IMR-90 (cell line): Measurements from ENCODE around the gene PIGP. TPM values are rescaled to one million over a fixed set of nuclear protein-coding genes. Genes with fewer than 3 reads are reported as not detected.

ENCODE experiments used
- ATAC-seq: fragments of 200-7000 bp; cut with Tn5 transposase; 2 replicates; pipeline ENCODE4 v1.9.1; 2020; ENCODE audit warnings: low read depth, mild to moderate bottlenecking, moderate library complexity
- BruUV-seq: library from RNA; stranded (reverse); fragments of 400-500 nt; replicated peaks from 2 replicates; lab custom pipeline; 2021; lab: Mats Ljungman, UMichigan
- CTCF ChIA-PET: fragments of 300-600 bp; formaldehyde crosslinking; extraction: SDS; loops from one replicate; lab custom pipeline; 2021; ENCODE audit warnings: antibody characterized with exemption; lab: Yijun Ruan, JAX
- POLR2A ChIA-PET: fragments of 300-600 bp; sonication (Branson Sonifier 250); formaldehyde crosslinking; loops from one replicate; lab custom pipeline; 2022; ENCODE audit warnings: antibody characterized with exemption; ENCODE audit not compliant: unreplicated experiment; lab: Charles Lee
- DNase-seq: peaks from one replicate; pipeline ENCODE4 v3.0.0; 2013
- H2AFZ ChIP-seq: replicated peaks from 2 replicates; pipeline ENCODE3; 2013; ENCODE audit warnings: low read length, mild to moderate bottlenecking; ENCODE audit not compliant: poor library complexity
- H2AK5ac ChIP-seq: 2 replicates; pipeline ENCODE4 v1.6.1; 2013; ENCODE audit warnings: low read depth, low read length, inconsistent platforms
- H2AK9ac ChIP-seq: replicated peaks from 2 replicates; pipeline ENCODE3; 2013; ENCODE audit warnings: mild to moderate bottlenecking, low read depth, low read length, moderate library complexity; ENCODE audit not compliant: poor library complexity
- H2BK120ac ChIP-seq: 2 replicates; pipeline ENCODE4 v1.6.1; 2013; ENCODE audit warnings: low read depth, low read length, inconsistent platforms
- H2BK15ac ChIP-seq: 3 replicates; pipeline ENCODE4 v1.6.1; 2013; ENCODE audit warnings: low read depth, low read length, inconsistent platforms
- H2BK20ac ChIP-seq: 2 replicates; pipeline ENCODE4 v1.6.1; 2013; ENCODE audit warnings: low read depth, mild to moderate bottlenecking, inconsistent platforms, low read length, moderate library complexity
- H2BK5ac ChIP-seq: 2 replicates; pipeline ENCODE4 v1.6.1; 2013; ENCODE audit warnings: mild to moderate bottlenecking, low read depth, low read length, inconsistent platforms; ENCODE audit not compliant: poor library complexity, severe bottlenecking
- H3K14ac ChIP-seq: replicated peaks from 2 replicates; pipeline ENCODE4 v1.6.1; 2013; ENCODE audit warnings: low read depth, low read length, inconsistent platforms
- H3K18ac ChIP-seq: 2 replicates; pipeline ENCODE4 v1.6.1; 2013; ENCODE audit warnings: low read depth, low read length, control low read depth
- H3K23ac ChIP-seq: 2 replicates; pipeline ENCODE4 v1.6.1; 2013; ENCODE audit warnings: low read depth, low read length, inconsistent platforms
- H3K27ac ChIP-seq: 2 replicates; pipeline ENCODE4 v1.5.1; 2013; ENCODE audit warnings: mild to moderate bottlenecking, control low read depth, low read length; ENCODE audit not compliant: insufficient read depth
- H3K27me3 ChIP-seq: 2 replicates; pipeline ENCODE4 v1.6.1; 2013; ENCODE audit warnings: low read length; ENCODE audit not compliant: control insufficient read depth, insufficient read depth
- H3K36me3 ChIP-seq: 2 replicates; pipeline ENCODE4 v1.6.1; 2013; ENCODE audit warnings: low read length, mixed read lengths; ENCODE audit not compliant: control insufficient read depth, insufficient read depth
- H3K4ac ChIP-seq: 2 replicates; pipeline ENCODE4 v1.6.1; 2013; ENCODE audit warnings: low read depth, low read length, inconsistent platforms
- H3K4me1 ChIP-seq: 2 replicates; pipeline ENCODE4 v1.6.1; 2013; ENCODE audit warnings: low read length, mixed read lengths; ENCODE audit not compliant: control insufficient read depth, insufficient read depth
- H3K4me2 ChIP-seq: 2 replicates; pipeline ENCODE4 v1.6.1; 2013; ENCODE audit warnings: low read depth, mild to moderate bottlenecking, control low read depth, low read length, moderate library complexity
- H3K4me3 ChIP-seq: 2 replicates; pipeline ENCODE4 v1.5.1; 2013; ENCODE audit warnings: low read depth, mild to moderate bottlenecking, control low read depth, low read length, moderate library complexity; ENCODE audit not compliant: insufficient read depth
- H3K56ac ChIP-seq: 2 replicates; pipeline ENCODE4 v1.6.1; 2013; ENCODE audit warnings: low read length, inconsistent platforms; ENCODE audit not compliant: insufficient read depth; ENCODE audit errors: extremely low read depth
- H3K79me1 ChIP-seq, 2 experiments: 2 replicates each; pipeline ENCODE4 v1.6.1; 2013; ENCODE audit warnings: low read length in 2 of 2, inconsistent platforms in 1 of 2, low read depth in 1 of 2
- H3K9ac ChIP-seq: 2 replicates; pipeline ENCODE4 v1.6.1; 2013; ENCODE audit warnings: low read depth, low read length, control low read depth
- H3K9me1 ChIP-seq: 2 replicates; pipeline ENCODE4 v1.6.1; 2013; ENCODE audit warnings: low read length, inconsistent platforms; ENCODE audit not compliant: insufficient read depth
- H3K9me3 ChIP-seq: 2 replicates; pipeline ENCODE4 v1.6.1; 2013; ENCODE audit warnings: low read length; ENCODE audit not compliant: control insufficient read depth, insufficient read depth
- H4K20me1 ChIP-seq: 2 replicates; pipeline ENCODE4 v1.6.1; 2013; ENCODE audit warnings: low read length, inconsistent platforms; ENCODE audit not compliant: insufficient read depth
- H4K5ac ChIP-seq: 2 replicates; pipeline ENCODE4 v1.6.1; 2013; ENCODE audit warnings: mild to moderate bottlenecking, low read depth, low read length, control low read depth
- H4K8ac ChIP-seq, 2 experiments: 2 replicates each; pipeline ENCODE4 v1.6.1; 2013; ENCODE audit warnings: low read depth in 2 of 2, low read length in 2 of 2, control low read depth in 1 of 2, inconsistent platforms in 1 of 2
- H4K91ac ChIP-seq: 2 replicates; pipeline ENCODE4 v1.6.1; 2013; ENCODE audit warnings: low read depth, low read length, inconsistent platforms; ENCODE audit not compliant: insufficient read depth
- RCOR1 ChIP-seq: IDR thresholded peaks from 2 replicates; pipeline ENCODE4 v1.6.1; 2012; ENCODE audit warnings: mild to moderate bottlenecking, low read length, improper control_type of control experiment; ENCODE audit not compliant: insufficient replicate concordance
- WGBS, 2 experiments: methylation state at CpG; one replicate each; pipeline versions ENCODE4 v1.1.5 to v1.1.7; 2013; ENCODE audit warnings: missing lambda C conversion rate in 2 of 2; ENCODE audit not compliant: insufficient read length in 1 of 2; ENCODE audit errors: extremely low coverage in 2 of 2; 5-methylcytosine and 5-hydroxymethylcytosine counted together
- dilution Hi-C: fragments of 300-500 bp; cut with HindIII; formaldehyde crosslinking; loops from one replicate; pipeline ENCODE4 v1.14.3; 2018; ENCODE audit warnings: low sequenced_read_pairs; ENCODE audit not compliant: unreplicated experiment
- in situ Hi-C: fragments of 300-500 bp; cut with MboI; formaldehyde crosslinking; loops from 3 replicates; pipeline ENCODE4 v1.14.3; 2019; ENCODE audit warnings: low sequenced_read_pairs, inconsistent platforms, mixed read lengths
- intact Hi-C: fragments of 100-400 bp; cut with micrococcal nuclease; formaldehyde crosslinking; loops from 2 replicates; pipeline ENCODE4 v1.10.0; 2022
- polyA plus RNA-seq, 3 experiments: library from polyadenylated mRNA; depleted of rRNA; stranded (reverse); fragments of >200 nt; gene quantifications; 2 replicates each; pipeline ENCODE4 v1.2.3, GENCODE V29; 2012; ENCODE audit warnings: low replicate concordance in 1 of 3
- total RNA-seq: library from RNA; depleted of rRNA; stranded (reverse); fragments of >200 nt; gene quantifications from 2 replicates; pipeline ENCODE4 v1.2.3, GENCODE V29; 2012
- TF ChIP-seq, protein P1 (sequence below): conservative IDR thresholded peaks from 2 replicates; pipeline ENCODE4 v1.5.1; 2012; ENCODE audit warnings: mild to moderate bottlenecking, low read depth, low read length, improper control_type of control experiment

PIGP gene
- total and polyA plus RNA-seq, 2 of the 4 experiments (the other 2 are of a cell fraction): 4.1 to 15.4 TPM

DNA sequence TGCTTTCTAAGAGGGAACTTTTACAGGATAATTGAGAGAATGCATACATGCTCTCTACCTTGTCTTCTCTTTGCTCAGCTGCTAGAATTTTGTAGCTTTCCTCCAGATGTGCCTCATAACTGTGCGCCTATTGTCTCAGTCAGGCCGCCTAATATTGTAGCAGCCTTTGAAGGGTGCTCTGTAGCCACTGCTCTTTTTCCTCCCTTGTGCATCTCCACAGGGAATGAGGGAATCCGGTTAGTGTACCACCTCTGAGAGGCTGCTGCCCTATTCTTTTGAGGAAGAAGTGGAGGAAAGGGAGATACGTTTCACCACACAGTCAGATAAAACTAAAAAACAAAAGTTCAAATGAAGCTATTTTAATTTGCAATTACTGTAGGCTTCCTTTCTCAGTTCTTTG lies 22.9 kb upstream of the PIGP start:
- Histone ChIP-seq H2BK5ac (no peak overlapping the region), H4K20me1 (peaks cover 2% of the 10 kb centered on the region; the same call in 1 of the 2 replicates), H3K4me3 (no peak overlapping the region), H3K9ac (no peak overlapping the region), H2AFZ (no peak overlapping the region), H3K18ac (no peak overlapping the region), H2BK120ac (no peak overlapping the region), H3K56ac (no peak overlapping the region), H2AK5ac (no peak overlapping the region), H3K36me3 (peaks cover 32% of the 10 kb centered on the region), H3K27ac (no peak overlapping the region), H2AK9ac (no peak overlapping the region), H3K9me3 (no peaks in the 10 kb centered on the region), H3K23ac (no peak overlapping the region), H3K4me1 (no peaks in the 10 kb centered on the region), H4K8ac (no peak overlapping the region), H3K79me1 (peaks cover 25 to 32% of the 10 kb centered on the region in 2 experiments), H2BK20ac (no peak overlapping the region), H3K9me1 (peaks cover 2% of the 10 kb centered on the region), H3K27me3 (no peaks in the 10 kb centered on the region), H3K4me2 (no peak overlapping the region), H3K4ac (no peak overlapping the region), H4K91ac (no peak overlapping the region), H2BK15ac (no peak overlapping the region), H3K14ac (no peak overlapping the region), H4K5ac (no peak overlapping the region)
- no TSS peak for BruUV-seq
- intact Hi-C loops (no loop called here), dilution Hi-C loops (no loop called here), in situ Hi-C loops (no loop called here)
- no peak for TF ChIP-seq RCOR1
- TF ChIP-seq, protein P1, sequence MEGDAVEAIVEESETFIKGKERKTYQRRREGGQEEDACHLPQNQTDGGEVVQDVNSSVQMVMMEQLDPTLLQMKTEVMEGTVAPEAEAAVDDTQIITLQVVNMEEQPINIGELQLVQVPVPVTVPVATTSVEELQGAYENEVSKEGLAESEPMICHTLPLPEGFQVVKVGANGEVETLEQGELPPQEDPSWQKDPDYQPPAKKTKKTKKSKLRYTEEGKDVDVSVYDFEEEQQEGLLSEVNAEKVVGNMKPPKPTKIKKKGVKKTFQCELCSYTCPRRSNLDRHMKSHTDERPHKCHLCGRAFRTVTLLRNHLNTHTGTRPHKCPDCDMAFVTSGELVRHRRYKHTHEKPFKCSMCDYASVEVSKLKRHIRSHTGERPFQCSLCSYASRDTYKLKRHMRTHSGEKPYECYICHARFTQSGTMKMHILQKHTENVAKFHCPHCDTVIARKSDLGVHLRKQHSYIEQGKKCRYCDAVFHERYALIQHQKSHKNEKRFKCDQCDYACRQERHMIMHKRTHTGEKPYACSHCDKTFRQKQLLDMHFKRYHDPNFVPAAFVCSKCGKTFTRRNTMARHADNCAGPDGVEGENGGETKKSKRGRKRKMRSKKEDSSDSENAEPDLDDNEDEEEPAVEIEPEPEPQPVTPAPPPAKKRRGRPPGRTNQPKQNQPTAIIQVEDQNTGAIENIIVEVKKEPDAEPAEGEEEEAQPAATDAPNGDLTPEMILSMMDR: no peak
- no peak for DNase-seq
- no peak for ATAC-seq
- POLR2A ChIA-PET: no interaction called here
- CTCF ChIA-PET: no interaction called here
- WGBS, 2 experiments: 90% methylated on average over 2 of the region's 4 CpGs; no CpG with 5 or more reads in 1 of the 2 experiments
